ENCODE data around the gene NCOA5.
A peak's percentile ranks its signal among the peaks of the same experiment; 100 is the strongest.
"Not testable (repeated sequence)": the region's sequence is repeated elsewhere in the genome, so short reads cannot be mapped to it uniquely, and the experiment has no call there.

Gene NCOA5

GRCh38 chr20:46120136-46120535, 30.4 kb upstream of the NCOA5 start:
- DNase-seq (ENCODE audit: low spot score), result no peak

DNA sequence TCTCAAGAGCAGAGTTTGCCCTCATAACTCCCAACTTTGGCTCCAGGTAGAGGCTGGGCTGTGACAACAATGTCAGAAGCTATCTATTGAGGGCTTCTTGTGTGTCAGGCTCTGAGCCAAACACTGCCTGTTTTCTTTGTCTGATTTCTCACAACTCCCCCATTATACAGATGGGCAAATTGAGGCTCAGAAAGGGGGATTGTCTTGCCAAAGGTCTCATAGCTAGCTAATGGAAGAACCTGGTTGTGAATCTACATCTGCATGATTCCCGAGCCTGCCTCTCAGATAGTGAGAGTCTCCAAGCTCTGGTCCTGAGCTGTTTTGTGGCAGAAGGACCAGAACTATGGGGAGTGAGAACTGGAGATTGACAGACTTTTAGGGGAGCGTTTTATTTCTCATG, 29.8 kb upstream of the NCOA5 start:
- DNase-seq (ENCODE audit: low spot score), result no peak

GRCh38 chr20:46119028-46119546, 29.3 kb upstream of the NCOA5 start:
- no peak for DNase-seq (ENCODE audit: low spot score)

- DNase-seq (ENCODE audit: low spot score), result no peak
These were observed 28.8 kb upstream of the NCOA5 start for GRCh38 chr20:46118481-46119020.

- peak; percentile 59 for DNase-seq (ENCODE audit: low spot score)
These were observed 28.1 kb upstream of the NCOA5 start, which contains the start of gene CD40 for GRCh38 chr20:46117704-46118467. Gene CD40, plus strand, starts transcription at chr20:46118314. Its CDS starts 30 bp downstream, at chr20:46118344.

DNA sequence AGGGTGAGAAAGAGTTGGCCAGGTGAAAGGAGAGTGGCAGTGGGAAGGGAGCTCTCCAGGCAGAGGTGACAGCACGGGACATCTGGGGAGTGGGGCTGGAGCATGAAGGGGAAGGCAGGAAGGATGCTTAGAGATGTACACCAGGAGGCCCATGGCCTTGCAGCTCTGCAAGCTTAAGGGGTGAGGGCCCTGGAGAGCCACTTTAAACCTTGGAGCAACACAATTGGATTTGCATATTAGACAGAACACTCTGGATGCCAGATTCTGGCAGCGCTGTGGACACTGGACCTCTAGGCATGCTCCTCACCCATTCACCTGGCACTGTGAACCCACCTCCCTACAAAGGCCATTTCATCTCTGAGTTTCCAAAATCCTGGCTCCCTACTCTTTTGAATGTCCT, 24.7 kb upstream of the NCOA5 start:
- DNase-seq (ENCODE audit: low spot score), result no peak

DNA sequence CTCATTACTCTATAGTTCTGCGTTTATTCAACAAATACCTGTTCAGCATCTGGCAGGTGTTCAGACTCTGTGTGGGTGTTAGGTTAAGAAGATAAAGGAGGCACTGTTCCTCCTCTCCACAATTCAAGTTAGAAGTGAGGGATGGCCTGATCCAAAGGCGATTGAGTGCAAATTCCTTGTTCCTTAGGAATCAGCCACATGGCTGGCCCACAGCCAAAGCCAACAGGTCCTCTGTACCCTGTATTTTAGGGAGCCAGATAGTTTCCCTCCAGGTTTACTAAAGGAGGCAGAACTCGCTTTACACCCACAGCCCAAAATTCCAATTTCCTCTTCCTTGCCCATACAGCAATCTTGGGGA, 23.3 kb upstream of the NCOA5 start:
- DNase-seq (ENCODE audit: low spot score), result no peak

GRCh38 chr20:46112430-46113112, 22.8 kb upstream of the NCOA5 start:
- no peak for DNase-seq (ENCODE audit: low spot score)

GRCh38 chr20:46111836-46112212, 22.1 kb upstream of the NCOA5 start:
- DNase-seq (ENCODE audit: low spot score), result no peak

DNA sequence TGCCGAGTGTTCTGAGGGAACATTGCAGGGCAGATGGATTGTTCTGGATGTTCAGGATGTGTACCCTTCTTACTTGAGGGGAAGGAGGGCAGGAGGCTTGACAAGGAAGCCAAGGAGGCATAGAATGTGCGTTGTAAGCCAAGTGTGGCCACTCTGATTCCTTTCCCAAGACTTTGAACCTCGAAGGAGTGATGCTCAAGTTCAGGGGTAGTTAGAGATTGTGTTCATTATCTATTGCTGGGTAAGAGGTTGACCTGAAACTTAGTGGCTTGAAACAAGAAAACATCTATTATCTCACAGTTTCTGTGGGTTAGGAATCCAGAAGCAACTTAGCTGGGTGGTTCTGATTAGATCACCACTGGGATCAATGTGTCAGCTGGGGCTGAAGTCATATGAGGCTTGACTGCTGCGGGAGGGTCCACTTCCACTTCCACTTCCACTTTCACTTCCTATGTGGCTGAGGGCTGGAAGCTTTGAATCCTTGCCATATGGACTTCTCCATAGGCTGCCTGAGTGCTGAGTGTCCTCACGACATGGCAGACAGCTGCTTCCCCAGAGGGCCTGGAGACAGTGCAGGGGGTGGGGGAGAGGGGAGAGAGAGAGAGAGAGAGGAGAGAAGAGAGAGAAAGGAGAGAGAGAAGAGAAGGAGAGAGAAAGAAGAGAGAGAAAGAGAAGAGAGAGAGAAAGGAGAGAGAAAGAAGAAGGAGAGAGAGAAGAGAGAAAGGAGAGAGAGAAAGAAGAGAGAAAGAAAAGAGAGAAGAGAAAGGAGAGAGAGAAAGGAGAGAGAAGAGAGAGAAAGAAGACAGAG, 21.5 kb upstream of the NCOA5 start:
- DNase-seq (ENCODE audit: low spot score), result no peak

DNA sequence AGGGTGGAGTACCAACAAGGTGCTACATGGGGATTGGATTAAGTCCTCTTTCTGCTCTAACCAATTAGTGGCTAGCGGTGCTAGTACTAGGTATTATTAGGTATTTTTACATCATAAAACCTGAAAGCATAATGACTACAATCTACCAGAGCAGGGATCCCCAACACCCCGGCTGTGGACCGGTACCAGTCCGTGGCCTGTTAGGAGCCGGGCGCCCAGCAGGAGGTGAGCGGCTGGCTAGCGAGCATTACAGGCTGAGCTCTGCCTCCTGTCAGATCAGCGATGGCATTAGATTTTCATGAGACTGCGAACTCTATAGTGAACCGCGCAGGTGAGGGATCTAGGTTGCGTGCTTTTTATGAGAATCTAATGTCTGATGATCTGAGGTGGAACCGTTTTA, 19.2 kb upstream of the NCOA5 start:
- DNase-seq (ENCODE audit: low spot score), result no peak

DNA sequence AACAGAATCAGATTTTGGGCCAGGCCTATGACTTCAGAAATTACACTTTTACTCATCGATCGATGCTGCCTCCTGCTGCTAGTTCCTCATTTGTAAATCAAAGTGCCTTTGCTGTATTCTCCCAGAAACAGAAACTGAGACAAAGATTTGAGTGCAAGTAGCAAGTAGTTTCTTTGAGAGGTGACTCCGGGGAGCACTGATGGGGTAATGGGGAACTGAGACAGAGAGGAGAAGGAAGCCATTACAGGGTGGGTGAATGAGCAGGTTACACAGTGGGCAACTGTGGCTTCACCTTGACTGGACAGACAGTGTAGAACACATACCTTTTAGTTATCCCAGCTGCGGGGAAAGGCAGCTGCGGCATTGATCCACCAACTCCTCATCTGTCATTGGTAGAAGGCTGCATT, 18.7 kb upstream of the NCOA5 start:
- no peak for DNase-seq (ENCODE audit: low spot score)

DNA sequence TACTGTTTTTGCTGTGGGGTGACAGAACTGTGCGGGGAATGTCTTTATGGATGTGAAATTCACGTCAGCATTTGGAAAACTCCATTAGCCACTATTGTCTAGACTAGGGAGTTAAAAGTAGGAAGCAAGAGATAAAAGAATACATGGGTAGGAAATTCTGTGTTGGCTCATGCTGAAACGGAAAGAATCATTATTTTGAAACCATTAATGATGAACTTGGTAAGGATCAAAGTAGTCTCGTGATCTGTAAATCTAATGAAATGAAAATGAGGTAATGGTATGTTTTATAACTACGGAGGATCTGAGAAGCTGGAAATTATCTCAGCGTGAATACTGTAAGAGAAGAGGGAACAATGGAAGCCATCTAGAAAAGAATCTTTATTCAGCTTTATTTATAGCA, 17.3 kb upstream of the NCOA5 start:
- DNase-seq (ENCODE audit: low spot score), result no peak

- no peak for DNase-seq (ENCODE audit: low spot score)
These were observed 14.5 kb upstream of the NCOA5 start for GRCh38 chr20:46104262-46104661.

- DNase-seq (ENCODE audit: low spot score), result no peak
These were observed 13.2 kb upstream of the NCOA5 start for GRCh38 chr20:46102940-46103339.

DNA sequence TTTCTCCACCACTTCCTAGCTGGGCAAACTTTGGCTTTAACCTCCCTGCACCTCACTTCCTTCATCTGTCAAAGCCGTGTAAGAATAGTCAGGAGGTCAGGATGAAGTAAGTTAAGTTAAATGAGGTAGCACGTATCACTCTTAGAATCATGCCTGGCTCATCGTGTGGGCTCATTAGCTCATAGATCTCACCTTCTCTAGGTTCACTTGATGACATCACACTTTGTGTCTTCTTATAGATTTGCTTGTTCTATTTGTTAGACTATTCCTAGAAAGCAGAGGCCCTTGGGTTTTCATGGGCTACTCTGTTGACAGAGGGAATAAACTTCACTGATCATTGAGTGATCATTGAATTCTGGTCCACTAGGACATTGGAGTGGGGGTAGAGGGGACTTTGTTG, 12.2 kb upstream of the NCOA5 start:
- no peak for DNase-seq (ENCODE audit: low spot score)

- DNase-seq (ENCODE audit: low spot score), result no peak
These were observed 11.2 kb upstream of the NCOA5 start for GRCh38 chr20:46100988-46101387.

DNA sequence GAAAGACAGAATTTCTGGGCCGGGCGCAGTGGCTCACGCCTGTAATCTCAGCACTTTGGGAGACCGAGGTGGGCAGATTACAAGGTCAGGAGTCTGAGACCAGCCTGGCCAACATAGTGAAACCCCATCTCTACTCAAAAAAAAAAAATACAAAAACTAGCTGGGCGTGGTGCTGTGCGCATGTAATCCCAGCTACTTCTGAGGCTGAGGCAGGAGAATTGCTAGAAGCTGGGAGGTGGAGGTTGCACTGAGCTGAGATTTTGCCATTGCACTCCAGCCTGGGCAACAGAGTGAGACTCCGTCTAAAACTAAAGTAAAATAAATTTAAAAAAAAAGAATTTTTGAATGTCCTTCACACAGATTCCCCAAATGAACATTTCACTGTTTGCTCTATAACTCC, 10.7 kb upstream of the NCOA5 start:
- not testable (repeated sequence) for DNase-seq (ENCODE audit: low spot score)

GRCh38 chr20:46099491-46100287, 9.9 kb upstream of the NCOA5 start:
- DNase-seq (ENCODE audit: low spot score), result peak; percentile 71

GRCh38 chr20:46093531-46093930, 3.8 kb upstream of the NCOA5 start:
- no peak for DNase-seq (ENCODE audit: low spot score)
